K562 (cell line): ENCODE results near the gene SDC1. TPM values are rescaled to one million over a fixed set of nuclear protein-coding genes. Genes with fewer than 3 reads are reported as not detected.

Experiments
- ATAC-seq: fragments of 200-7000 bp; cut with Tn5 transposase; 3 replicates; pipeline ENCODE4 v1.9.1; 2020; ENCODE audit warnings: moderate library complexity
- BruUV-seq: library from RNA; stranded (reverse); fragments of 400-500 nt; replicated peaks from 2 replicates; lab custom pipeline; 2021; lab: Mats Ljungman, UMichigan
- CTCF ChIA-PET: fragments of 300-600 bp; formaldehyde crosslinking; extraction: SDS; loops from one replicate; lab custom pipeline; 2021; ENCODE audit warnings: low intra/inter-chr PET ratio; lab: Yijun Ruan, JAX
- POLR2A ChIA-PET: fragments of 300-600, 350-650 bp; sonication (Branson Sonifier 250); formaldehyde crosslinking; extraction: SDS; loops from one replicate; lab custom pipeline; 2021; ENCODE audit warnings: antibody characterized with exemption, inconsistent platforms; lab: Yijun Ruan, JAX
- DNase-seq, 4 experiments: peaks; one replicate each; pipeline versions ENCODE4 v3.0.0 to v3.0.0-alpha.2; 2011 to 2018; ENCODE audit warnings: low spot score in 3 of 4, mixed read lengths in 3 of 4; ENCODE audit errors: extremely low read depth in 1 of 4
- FAIRE-seq: peaks from 2 replicates; lab custom pipeline; 2011; peaks lifted over from hg19 to GRCh38; lab: Jason Lieb, UNC
- H2AFZ ChIP-seq: 2 replicates; pipeline ENCODE4 v1.6.0; 2011; ENCODE audit warnings: low read depth, low read length, control low read depth, inconsistent platforms
- H3K27ac ChIP-seq: fragments of 200-600 bp; 3 replicates; pipeline ENCODE4 v1.8.0; 2011; ENCODE audit warnings: low read depth, mild to moderate bottlenecking, control low read depth, inconsistent platforms, low read length, moderate library complexity, mixed read lengths; ENCODE audit errors: extremely low read depth
- H3K27me3 ChIP-seq, 2 experiments: fragments of 300-600 bp in 1 of 2; 2 replicates in 1 of 2; 3 replicates in 1 of 2; pipeline versions ENCODE4 v1.6.0 to v1.8.0; 2011; ENCODE audit warnings: inconsistent platforms in 2 of 2, low read length in 2 of 2, mild to moderate bottlenecking in 1 of 2, mixed read lengths in 1 of 2, moderate library complexity in 1 of 2; ENCODE audit not compliant: control insufficient read depth in 2 of 2, insufficient read depth in 2 of 2
- H3K36me3 ChIP-seq: fragments of 300-600 bp; 3 replicates; pipeline ENCODE4 v1.8.0; 2011; ENCODE audit warnings: mild to moderate bottlenecking, low read length, inconsistent platforms; ENCODE audit not compliant: control insufficient read depth, insufficient read depth
- H3K4me1 ChIP-seq, 2 experiments: fragments of 200-600 bp in 1 of 2; replicated peaks in 1 of 2; 2 replicates in 1 of 2; 3 replicates in 1 of 2; pipeline versions ENCODE4 v1.5.1 to v1.8.0; 2011; ENCODE audit warnings: inconsistent platforms in 2 of 2, low read length in 2 of 2, mild to moderate bottlenecking in 1 of 2, mixed read lengths in 1 of 2, moderate library complexity in 1 of 2; ENCODE audit not compliant: control insufficient read depth in 2 of 2, insufficient read depth in 2 of 2
- H3K4me2 ChIP-seq: 2 replicates; pipeline ENCODE4 v1.6.1; 2011; ENCODE audit warnings: low read length, control low read depth, inconsistent platforms, mixed read lengths; ENCODE audit not compliant: insufficient read depth
- H3K4me3 ChIP-seq: fragments of 200-600 bp; sonication (generic), shearing (Covaris generic); 2 replicates; pipeline ENCODE4 v1.5.1; 2016; ENCODE audit warnings: control low read depth, inconsistent platforms
- H3K79me2 ChIP-seq: fragments of 200-600 bp; 3 replicates; pipeline ENCODE4 v1.8.0; 2011; ENCODE audit warnings: low read length, inconsistent platforms; ENCODE audit not compliant: control insufficient read depth, insufficient read depth
- H3K9ac ChIP-seq, 2 experiments: 2 replicates each; pipeline versions ENCODE4 v1.6.0 to v1.6.1; 2011; ENCODE audit warnings: low read depth in 2 of 2, low read length in 2 of 2, control low read depth in 1 of 2, inconsistent platforms in 1 of 2, mild to moderate bottlenecking in 1 of 2, mixed read lengths in 1 of 2; ENCODE audit not compliant: insufficient read depth in 1 of 2
- H3K9me1 ChIP-seq: one replicate; pipeline ENCODE4 v1.6.0; 2011; ENCODE audit warnings: inconsistent platforms, mild to moderate bottlenecking, low read length, moderate library complexity; ENCODE audit not compliant: control insufficient read depth, insufficient read depth
- H3K9me3 ChIP-seq: replicated peaks from 2 replicates; pipeline ENCODE4 v1.5.1; 2011; ENCODE audit warnings: low read depth, low read length, inconsistent platforms; ENCODE audit not compliant: control insufficient read depth, insufficient read depth
- H4K20me1 ChIP-seq: replicated peaks from 2 replicates; pipeline ENCODE4 v1.6.1; 2011; ENCODE audit warnings: low read length, inconsistent platforms, mixed read lengths; ENCODE audit not compliant: control insufficient read depth, insufficient read depth
- ATF3 ChIP-seq, 2 experiments: fragments of 450-650 bp in 1 of 2; sonication (generic) in 1 of 2; formaldehyde crosslinking in 1 of 2; IDR thresholded peaks in 1 of 2; conservative IDR thresholded peaks in 1 of 2; 2 replicates each; pipeline versions ENCODE4 v1.6.1 to v1.8.1; 2016 to 2023; ENCODE audit warnings: mild to moderate bottlenecking in 2 of 2, moderate library complexity in 2 of 2, inconsistent platforms in 1 of 2, missing genetic modification reagents in 1 of 2
- CHCHD3 ChIP-seq: fragments of 250-450 bp; sonication (Bioruptor Pico); IDR thresholded peaks from 2 replicates; pipeline ENCODE4 v2.1.2; 2022; ENCODE audit warnings: mild to moderate bottlenecking
- ELF1 ChIP-seq: fragments of 200-800 bp; sonication (Bioruptor generic); IDR thresholded peaks from 2 replicates; pipeline ENCODE4 v1.6.1; 2016; ENCODE audit warnings: missing genetic modification characterization, missing compliant biosample characterization
- ESRRB ChIP-seq: fragments of 250-450 bp; sonication (Bioruptor Pico); IDR thresholded peaks from 2 replicates; pipeline ENCODE4 v1.5.0; 2020; ENCODE audit warnings: mild to moderate bottlenecking, moderate library complexity, borderline replicate concordance
- MEF2D ChIP-seq: conservative IDR thresholded peaks from 2 replicates; pipeline ENCODE4 v1.6.1; 2016; ENCODE audit warnings: low read depth, missing genetic modification characterization, missing compliant biosample characterization
- MXI1 ChIP-seq: IDR thresholded peaks from 2 replicates; pipeline ENCODE4 v1.6.1; 2011; ENCODE audit warnings: low read depth, mild to moderate bottlenecking, improper control_type of control experiment, low read length
- SAFB2 ChIP-seq: fragments of 200-400 bp; formaldehyde crosslinking; IDR thresholded peaks from 2 replicates; pipeline ENCODE4 v1.6.1; 2018; ENCODE audit warnings: borderline replicate concordance, low read length, low read depth, moderate library complexity; ENCODE audit not compliant: severe bottlenecking
- SRSF3 ChIP-seq: fragments of 200-400 bp; formaldehyde crosslinking; IDR thresholded peaks from 2 replicates; pipeline ENCODE4 v1.6.1; 2016; ENCODE audit warnings: mild to moderate bottlenecking, low read length, moderate library complexity; ENCODE audit not compliant: insufficient read depth
- U2AF2 ChIP-seq: fragments of 200-400 bp; formaldehyde crosslinking; optimal IDR thresholded peaks from 2 replicates; pipeline ENCODE3; 2017; ENCODE audit warnings: low read depth, mild to moderate bottlenecking, low read length
- ZNF584 ChIP-seq: fragments of 200-800 bp; sonication (Bioruptor generic); IDR thresholded peaks from 2 replicates; pipeline ENCODE4 v1.6.1; 2016; ENCODE audit warnings: low read depth, mild to moderate bottlenecking, missing genetic modification characterization, missing compliant biosample characterization
- ZNF79 ChIP-seq: fragments of 250-450 bp; sonication (Bioruptor Pico); IDR thresholded peaks from 2 replicates; pipeline ENCODE4 v1.4.0; 2020; ENCODE audit warnings: low read depth, mild to moderate bottlenecking, moderate library complexity
- WGBS: fragments of 100-300 bp; shearing (Covaris generic); methylation state at CpG from one replicate; pipeline ENCODE4 v1.1.6; 2016; ENCODE audit warnings: low coverage, mixed read lengths; ENCODE audit not compliant: insufficient coverage; ENCODE audit errors: missing lambda C conversion rate; 5-methylcytosine and 5-hydroxymethylcytosine counted together
- in situ Hi-C: fragments of 300-500 bp; cut with MboI; formaldehyde crosslinking; loops from 4 replicates; pipeline ENCODE4 v1.15.0; 2018; ENCODE audit warnings: inconsistent platforms, mixed read lengths
- intact Hi-C: fragments of 100-400 bp; cut with micrococcal nuclease; formaldehyde crosslinking; loops from 2 replicates; pipeline ENCODE4 v1.14.2; 2022
- polyA plus RNA-seq, 8 experiments: library from polyadenylated mRNA; depleted of rRNA in 4 of 8; stranded (reverse) in 5 of 8; unstranded in 3 of 8; fragments of >200 nt; fragmentation: Nextera tagmentation in 2 of 8; fragmentation: Illumina TruSeq in 1 of 8; extraction: Ambion mirVana in 2 of 8; extraction: Trizol in 1 of 8; gene quantifications; 2 replicates each; pipeline versions ENCODE4 v1.2.1 to v1.2.3, GENCODE V29; 2011 to 2014; ENCODE audit warnings: inconsistent platforms in 1 of 8, missing spikeins in 1 of 8
- total RNA-seq, 7 experiments: library from RNA; depleted of rRNA in 6 of 7; stranded (reverse); fragments of >200 nt in 6 of 7; fragmentation: Illumina TruSeq in 2 of 7; extraction: Trizol in 2 of 7; gene quantifications; 2 replicates each; pipeline versions ENCODE4 v1.2.1 to v1.2.3, GENCODE V29; 2011 to 2021; ENCODE audit warnings: low replicate concordance in 1 of 7

SDC1 gene
- total and polyA plus RNA-seq, 9 of the 15 experiments (the other 6 are each of a cell fraction or from before 2014, with no cell fraction given), result 0.06 to 2.7 (median 0.49) TPM

GRCh38 chr2:20175267-20175666 lies 49.7 kb downstream of the SDC1 start:
- in situ Hi-C loops (no loop called here), intact Hi-C loops (no loop called here)
- CTCF ChIA-PET, result no interaction called here
- BruUV-seq, result no TSS peak
- Histone ChIP-seq H3K9ac (no peak overlapping the region), H3K36me3 (no peaks in the 10 kb centered on the region), H3K27me3 (peaks cover 10 to 66% of the 10 kb centered on the region in 2 experiments), H3K4me2 (no peak overlapping the region), H3K9me3 (no peaks in the 10 kb centered on the region), H3K79me2 (no peaks in the 10 kb centered on the region), H4K20me1 (no peaks in the 10 kb centered on the region), H3K9me1 (no peaks in the 10 kb centered on the region), H3K4me1 (peaks cover 4 to 8% of the 10 kb centered on the region in 2 experiments; a peak in 4 of 5 replicates), H3K4me3 (no peak overlapping the region), H3K27ac (no peak overlapping the region), H2AFZ (no peak overlapping the region)
- POLR2A ChIA-PET, result no interaction called here
- FAIRE-seq, result no peak
- WGBS, result 41% methylated on average over 8 of the region's 8 CpGs
- no peak for DNase-seq
- no peak for ATAC-seq
- no peak for TF ChIP-seq CHCHD3
- TF ChIP-seq U2AF2, result no peak
- no peak for TF ChIP-seq ATF3 (IDR thresholded peaks at IDR 0.05)
- no peak for TF ChIP-seq ATF3 (CRISPR knock-in tag; conservative IDR thresholded peaks at IDR 0.05)
- TF ChIP-seq MXI1, result no peak
- no peak for TF ChIP-seq SRSF3
- TF ChIP-seq ELF1 (tag), result no peak
- TF ChIP-seq ZNF584 (CRISPR knock-in tag), result no peak
- TF ChIP-seq ESRRB, result no peak
- TF ChIP-seq ZNF79, result no peak
- no peak for TF ChIP-seq SAFB2
- no peak for TF ChIP-seq MEF2D
- TF ChIP-seq, all 486 proteins: peak for 0
